ENCODE data around the gene CLPTM1. TPM values are rescaled to one million over a fixed set of nuclear protein-coding genes. Genes with fewer than 3 reads are reported as not detected.
A peak's percentile ranks its signal among the peaks of the same experiment; 100 is the strongest.

Gene CLPTM1
- polyA plus RNA-seq, 1 of the 3 experiments (the other 2 are of a cell fraction), result 86.5 TPM

DNA sequence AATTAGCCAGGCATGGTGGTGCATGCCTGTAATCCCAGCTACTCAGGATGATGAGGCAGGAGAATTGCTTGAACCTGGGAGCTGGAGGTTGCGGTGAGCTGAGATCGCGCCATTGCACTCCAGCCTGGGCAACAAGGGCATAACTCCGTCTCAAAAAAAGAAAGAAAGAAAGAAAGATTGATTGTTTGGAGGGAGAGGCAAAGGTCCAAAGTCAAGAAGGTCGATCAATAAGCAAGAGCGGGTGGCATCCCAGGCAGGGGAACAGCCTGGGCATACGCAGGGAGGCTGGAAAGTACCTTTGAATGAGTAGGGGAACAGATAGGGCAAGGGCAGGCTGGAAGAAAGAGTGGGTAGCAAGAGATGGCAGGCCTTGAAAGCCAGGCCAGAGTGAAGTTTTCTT is 25.1 kb upstream of the CLPTM1 start:
- POLR2A ChIA-PET, result no interaction called here
- Histone ChIP-seq H3K27ac (ENCODE audit: low read depth in 2 of 2, low read length in 1 of 2) (no peak overlapping the region), H3K4me2 (no peak overlapping the region), H3K4me1 (ENCODE audit: control insufficient read depth in 1 of 2, insufficient read depth in 2 of 2, low read depth in 1 of 2, low read length in 1 of 2) (no peaks in the 10 kb centered on the region; a peak in 1 of 4 replicates), H3K9me2 (no peaks in the 10 kb centered on the region), H3K4me3 (ENCODE audit: low read depth in 2 of 2, low read length in 1 of 2) (no peak overlapping the region), H3K36me3 (replicated peaks in 1 of 2; ENCODE audit: control insufficient read depth in 1 of 2, insufficient read depth in 2 of 2, low read length in 1 of 2) (no peaks in the 10 kb centered on the region), H3K79me2 (ENCODE audit: insufficient read depth) (no peaks in the 10 kb centered on the region), H2AFZ (ENCODE audit: low read depth) (no peak overlapping the region), H4K20me1 (ENCODE audit: insufficient read depth) (no peaks in the 10 kb centered on the region), H3K9me3 (no peaks in the 10 kb centered on the region), H3F3A (replicated peaks; ENCODE audit: insufficient read depth) (no peaks in the 10 kb centered on the region), H3K9ac (no peak overlapping the region), H3K27me3 (ENCODE audit: insufficient read depth) (0 out of 2 replicates have a peak, but pooled peaks cover 14% of the 10 kb centered on the region)
- TF ChIP-seq FOXJ3 (CRISPR knock-in tag; IDR thresholded peaks at IDR 0.05), result no peak
- TF ChIP-seq, protein P1, sequence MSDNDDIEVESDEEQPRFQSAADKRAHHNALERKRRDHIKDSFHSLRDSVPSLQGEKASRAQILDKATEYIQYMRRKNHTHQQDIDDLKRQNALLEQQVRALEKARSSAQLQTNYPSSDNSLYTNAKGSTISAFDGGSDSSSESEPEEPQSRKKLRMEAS (IDR thresholded peaks at IDR 0.05; ENCODE audit: low read depth), result no peak
- 70% methylated on average over 7 of the region's 7 CpGs for WGBS (ENCODE audit: low lambda C conversion rate)
- CTCF ChIA-PET, result no interaction called here
- DNase-seq, result no peak

DNA sequence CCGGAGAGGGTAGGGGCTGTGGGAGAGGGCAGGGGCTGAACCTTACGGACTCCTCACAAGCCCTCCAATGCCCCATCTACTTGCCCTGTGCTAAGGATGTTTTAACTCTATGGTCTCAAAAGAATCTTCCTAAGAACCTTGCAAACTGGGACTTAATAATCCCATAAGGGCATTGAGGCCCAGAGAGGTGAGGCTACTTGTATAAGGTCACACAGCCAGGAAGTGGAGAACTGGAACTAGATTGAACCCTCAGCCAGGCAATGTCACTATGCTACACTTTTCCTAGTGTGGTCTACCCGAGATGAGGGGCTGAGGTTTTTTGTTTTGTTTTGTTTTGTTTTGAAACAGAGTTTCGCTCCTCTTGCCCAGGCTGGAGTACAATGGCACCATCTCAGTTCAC is 23.6 kb upstream of the CLPTM1 start:
- Histone ChIP-seq H3K27ac (ENCODE audit: low read depth in 2 of 2, low read length in 1 of 2) (no peak overlapping the region), H3K9me2 (no peaks in the 10 kb centered on the region), H4K20me1 (ENCODE audit: insufficient read depth) (no peaks in the 10 kb centered on the region), H3K9ac (no peak overlapping the region), H3K4me1 (ENCODE audit: control insufficient read depth in 1 of 2, insufficient read depth in 2 of 2, low read depth in 1 of 2, low read length in 1 of 2) (no peaks in the 10 kb centered on the region; a peak in 1 of 4 replicates), H3F3A (replicated peaks; ENCODE audit: insufficient read depth) (no peaks in the 10 kb centered on the region), H3K79me2 (ENCODE audit: insufficient read depth) (no peaks in the 10 kb centered on the region), H3K36me3 (replicated peaks in 1 of 2; ENCODE audit: control insufficient read depth in 1 of 2, insufficient read depth in 2 of 2, low read length in 1 of 2) (no peaks in the 10 kb centered on the region), H3K4me2 (no peak overlapping the region), H3K27me3 (ENCODE audit: insufficient read depth) (0 out of 2 replicates have a peak, but pooled peaks cover 14% of the 10 kb centered on the region), H2AFZ (ENCODE audit: low read depth) (no peak overlapping the region), H3K9me3 (no peaks in the 10 kb centered on the region), H3K4me3 (ENCODE audit: low read depth in 2 of 2, low read length in 1 of 2) (no peak overlapping the region)
- POLR2A ChIA-PET, result no interaction called here
- CTCF ChIA-PET, result interaction anchor here (1.1 kb wide), 1 partner anchor 21 kb away, joined by 3 read pairs; no protein-coding TSS in a partner anchor
- peak; percentile 5 for DNase-seq
- WGBS (ENCODE audit: low lambda C conversion rate), result 45% methylated on average over 4 of the region's 4 CpGs
- TF ChIP-seq TEAD4 (IDR thresholded peaks at IDR 0.05; ENCODE audit: borderline replicate concordance, insufficient read depth) (no peak), FOXJ3 (CRISPR knock-in tag; IDR thresholded peaks at IDR 0.05) (no peak), EP300 (IDR thresholded peaks at IDR 0.05; ENCODE audit: borderline replicate concordance in 1 of 2, low read depth in 1 of 2, low read length in 1 of 2) (no peak), FOSL2 (IDR thresholded peaks at IDR 0.05; ENCODE audit: borderline replicate concordance, low read depth) (no peak), RXRA (IDR thresholded peaks at IDR 0.05; ENCODE audit: borderline replicate concordance, low read depth) (no peak), CHD2 (IDR thresholded peaks at IDR 0.05; ENCODE audit: low read length, partially characterized antibody) (no peak), GATA2 (CRISPR knock-in tag; IDR thresholded peaks at IDR 0.05) (no peak), RAD21 (IDR thresholded peaks at IDR 0.05; ENCODE audit: low read length) (no peak), SIN3A (IDR thresholded peaks at IDR 0.05; ENCODE audit: borderline replicate concordance, low read depth, low read length) (no peak), MEF2A (IDR thresholded peaks at IDR 0.05; ENCODE audit: borderline replicate concordance, low read depth) (no peak), FOXM1 (IDR thresholded peaks at IDR 0.05; ENCODE audit: low read depth) (no peak), TAF1 (IDR thresholded peaks at IDR 0.05; ENCODE audit: borderline replicate concordance, low read depth, low read length) (no peak)
- TF ChIP-seq, protein P2, sequence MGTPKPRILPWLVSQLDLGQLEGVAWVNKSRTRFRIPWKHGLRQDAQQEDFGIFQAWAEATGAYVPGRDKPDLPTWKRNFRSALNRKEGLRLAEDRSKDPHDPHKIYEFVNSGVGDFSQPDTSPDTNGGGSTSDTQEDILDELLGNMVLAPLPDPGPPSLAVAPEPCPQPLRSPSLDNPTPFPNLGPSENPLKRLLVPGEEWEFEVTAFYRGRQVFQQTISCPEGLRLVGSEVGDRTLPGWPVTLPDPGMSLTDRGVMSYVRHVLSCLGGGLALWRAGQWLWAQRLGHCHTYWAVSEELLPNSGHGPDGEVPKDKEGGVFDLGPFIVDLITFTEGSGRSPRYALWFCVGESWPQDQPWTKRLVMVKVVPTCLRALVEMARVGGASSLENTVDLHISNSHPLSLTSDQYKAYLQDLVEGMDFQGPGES (IDR thresholded peaks at IDR 0.05; ENCODE audit: low read depth, low read length), result no peak
- TF ChIP-seq, protein P1 (IDR thresholded peaks at IDR 0.05; ENCODE audit: low read depth), result no peak
- TF ChIP-seq, protein P3, sequence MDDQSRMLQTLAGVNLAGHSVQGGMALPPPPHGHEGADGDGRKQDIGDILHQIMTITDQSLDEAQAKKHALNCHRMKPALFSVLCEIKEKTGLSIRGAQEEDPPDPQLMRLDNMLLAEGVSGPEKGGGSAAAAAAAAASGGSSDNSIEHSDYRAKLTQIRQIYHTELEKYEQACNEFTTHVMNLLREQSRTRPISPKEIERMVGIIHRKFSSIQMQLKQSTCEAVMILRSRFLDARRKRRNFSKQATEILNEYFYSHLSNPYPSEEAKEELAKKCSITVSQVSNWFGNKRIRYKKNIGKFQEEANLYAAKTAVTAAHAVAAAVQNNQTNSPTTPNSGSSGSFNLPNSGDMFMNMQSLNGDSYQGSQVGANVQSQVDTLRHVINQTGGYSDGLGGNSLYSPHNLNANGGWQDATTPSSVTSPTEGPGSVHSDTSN (IDR thresholded peaks at IDR 0.05), result no peak
- TF ChIP-seq, protein P4, sequence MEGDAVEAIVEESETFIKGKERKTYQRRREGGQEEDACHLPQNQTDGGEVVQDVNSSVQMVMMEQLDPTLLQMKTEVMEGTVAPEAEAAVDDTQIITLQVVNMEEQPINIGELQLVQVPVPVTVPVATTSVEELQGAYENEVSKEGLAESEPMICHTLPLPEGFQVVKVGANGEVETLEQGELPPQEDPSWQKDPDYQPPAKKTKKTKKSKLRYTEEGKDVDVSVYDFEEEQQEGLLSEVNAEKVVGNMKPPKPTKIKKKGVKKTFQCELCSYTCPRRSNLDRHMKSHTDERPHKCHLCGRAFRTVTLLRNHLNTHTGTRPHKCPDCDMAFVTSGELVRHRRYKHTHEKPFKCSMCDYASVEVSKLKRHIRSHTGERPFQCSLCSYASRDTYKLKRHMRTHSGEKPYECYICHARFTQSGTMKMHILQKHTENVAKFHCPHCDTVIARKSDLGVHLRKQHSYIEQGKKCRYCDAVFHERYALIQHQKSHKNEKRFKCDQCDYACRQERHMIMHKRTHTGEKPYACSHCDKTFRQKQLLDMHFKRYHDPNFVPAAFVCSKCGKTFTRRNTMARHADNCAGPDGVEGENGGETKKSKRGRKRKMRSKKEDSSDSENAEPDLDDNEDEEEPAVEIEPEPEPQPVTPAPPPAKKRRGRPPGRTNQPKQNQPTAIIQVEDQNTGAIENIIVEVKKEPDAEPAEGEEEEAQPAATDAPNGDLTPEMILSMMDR (IDR thresholded peaks at IDR 0.05), result no peak
- TF ChIP-seq, protein P5, sequence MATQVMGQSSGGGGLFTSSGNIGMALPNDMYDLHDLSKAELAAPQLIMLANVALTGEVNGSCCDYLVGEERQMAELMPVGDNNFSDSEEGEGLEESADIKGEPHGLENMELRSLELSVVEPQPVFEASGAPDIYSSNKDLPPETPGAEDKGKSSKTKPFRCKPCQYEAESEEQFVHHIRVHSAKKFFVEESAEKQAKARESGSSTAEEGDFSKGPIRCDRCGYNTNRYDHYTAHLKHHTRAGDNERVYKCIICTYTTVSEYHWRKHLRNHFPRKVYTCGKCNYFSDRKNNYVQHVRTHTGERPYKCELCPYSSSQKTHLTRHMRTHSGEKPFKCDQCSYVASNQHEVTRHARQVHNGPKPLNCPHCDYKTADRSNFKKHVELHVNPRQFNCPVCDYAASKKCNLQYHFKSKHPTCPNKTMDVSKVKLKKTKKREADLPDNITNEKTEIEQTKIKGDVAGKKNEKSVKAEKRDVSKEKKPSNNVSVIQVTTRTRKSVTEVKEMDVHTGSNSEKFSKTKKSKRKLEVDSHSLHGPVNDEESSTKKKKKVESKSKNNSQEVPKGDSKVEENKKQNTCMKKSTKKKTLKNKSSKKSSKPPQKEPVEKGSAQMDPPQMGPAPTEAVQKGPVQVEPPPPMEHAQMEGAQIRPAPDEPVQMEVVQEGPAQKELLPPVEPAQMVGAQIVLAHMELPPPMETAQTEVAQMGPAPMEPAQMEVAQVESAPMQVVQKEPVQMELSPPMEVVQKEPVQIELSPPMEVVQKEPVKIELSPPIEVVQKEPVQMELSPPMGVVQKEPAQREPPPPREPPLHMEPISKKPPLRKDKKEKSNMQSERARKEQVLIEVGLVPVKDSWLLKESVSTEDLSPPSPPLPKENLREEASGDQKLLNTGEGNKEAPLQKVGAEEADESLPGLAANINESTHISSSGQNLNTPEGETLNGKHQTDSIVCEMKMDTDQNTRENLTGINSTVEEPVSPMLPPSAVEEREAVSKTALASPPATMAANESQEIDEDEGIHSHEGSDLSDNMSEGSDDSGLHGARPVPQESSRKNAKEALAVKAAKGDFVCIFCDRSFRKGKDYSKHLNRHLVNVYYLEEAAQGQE (IDR thresholded peaks at IDR 0.05; ENCODE audit: low read depth, low read length), result no peak
- TF ChIP-seq, protein P6, sequence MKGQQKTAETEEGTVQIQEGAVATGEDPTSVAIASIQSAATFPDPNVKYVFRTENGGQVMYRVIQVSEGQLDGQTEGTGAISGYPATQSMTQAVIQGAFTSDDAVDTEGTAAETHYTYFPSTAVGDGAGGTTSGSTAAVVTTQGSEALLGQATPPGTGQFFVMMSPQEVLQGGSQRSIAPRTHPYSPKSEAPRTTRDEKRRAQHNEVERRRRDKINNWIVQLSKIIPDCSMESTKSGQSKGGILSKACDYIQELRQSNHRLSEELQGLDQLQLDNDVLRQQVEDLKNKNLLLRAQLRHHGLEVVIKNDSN (IDR thresholded peaks at IDR 0.05; ENCODE audit: borderline replicate concordance, low read depth), result no peak

All from SK-N-SH (cell line).